T-helper 1 cell treated with Interleukin-12 subunit alpha and Interleukin-12 subunit beta and Interleukin-4 antibody, amounts not matched to agents 30 ng/mL and 1 ng/mL, for 36 hours (primary cell): Measurements from ENCODE around the gene HDAC4. TPM values are rescaled to one million over a fixed set of nuclear protein-coding genes. Genes with fewer than 3 reads are reported as not detected.

Source experiments
- intact Hi-C: fragments of 100-400 bp; cut with micrococcal nuclease; formaldehyde crosslinking; loops from one replicate; pipeline ENCODE4 v1.15.1; 2024
- total RNA-seq: library from RNA; stranded (reverse); gene quantifications from 2 replicates; pipeline ENCODE4 v1.2.3, GENCODE V29; 2022

Gene HDAC4
- total RNA-seq, 1 donor from 2014 or later = 82.1 TPM

DNA sequence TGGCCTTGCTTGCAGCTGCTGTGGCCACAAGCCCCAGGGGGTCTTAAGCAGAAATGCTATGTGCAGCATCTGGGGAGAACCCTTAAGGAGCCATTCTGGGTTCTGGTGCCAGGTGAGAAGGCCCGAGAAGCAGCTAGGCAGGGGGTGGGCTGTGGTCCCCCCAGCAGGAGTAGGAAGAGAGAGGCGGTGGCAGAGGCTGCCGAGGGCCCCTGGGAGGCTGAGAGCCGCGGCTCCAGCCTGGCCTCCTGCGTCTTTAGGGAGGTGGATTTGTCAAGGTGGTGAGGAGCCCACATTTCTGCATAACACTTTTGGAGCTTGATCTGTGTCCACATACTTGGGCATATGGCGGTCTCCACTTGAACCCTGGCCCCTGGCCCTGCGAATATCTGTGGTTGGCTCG, 356.5 kb downstream of the HDAC4 start:
- intact Hi-C loops = no loop called here

DNA sequence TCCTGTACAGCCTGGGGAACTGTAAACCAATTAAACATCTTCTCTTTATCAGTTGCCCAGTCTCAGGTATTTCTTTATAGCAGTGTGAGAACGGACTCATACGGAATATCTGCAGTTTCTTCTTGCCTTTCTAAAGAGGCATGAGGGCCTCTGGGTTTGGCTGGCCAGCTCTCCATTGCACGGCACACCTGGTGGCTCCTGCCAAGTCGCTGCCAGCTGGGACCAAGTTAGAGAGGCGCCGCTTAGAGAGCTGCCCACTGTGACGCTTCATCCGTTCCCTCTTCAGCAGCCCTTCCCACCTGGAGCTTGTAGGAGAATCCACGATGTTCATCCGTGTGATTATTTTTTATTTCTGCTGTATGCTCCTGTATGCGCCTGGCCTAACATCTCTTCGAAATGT, 357.5 kb downstream of the HDAC4 start:
- intact Hi-C loops = no loop called here

DNA sequence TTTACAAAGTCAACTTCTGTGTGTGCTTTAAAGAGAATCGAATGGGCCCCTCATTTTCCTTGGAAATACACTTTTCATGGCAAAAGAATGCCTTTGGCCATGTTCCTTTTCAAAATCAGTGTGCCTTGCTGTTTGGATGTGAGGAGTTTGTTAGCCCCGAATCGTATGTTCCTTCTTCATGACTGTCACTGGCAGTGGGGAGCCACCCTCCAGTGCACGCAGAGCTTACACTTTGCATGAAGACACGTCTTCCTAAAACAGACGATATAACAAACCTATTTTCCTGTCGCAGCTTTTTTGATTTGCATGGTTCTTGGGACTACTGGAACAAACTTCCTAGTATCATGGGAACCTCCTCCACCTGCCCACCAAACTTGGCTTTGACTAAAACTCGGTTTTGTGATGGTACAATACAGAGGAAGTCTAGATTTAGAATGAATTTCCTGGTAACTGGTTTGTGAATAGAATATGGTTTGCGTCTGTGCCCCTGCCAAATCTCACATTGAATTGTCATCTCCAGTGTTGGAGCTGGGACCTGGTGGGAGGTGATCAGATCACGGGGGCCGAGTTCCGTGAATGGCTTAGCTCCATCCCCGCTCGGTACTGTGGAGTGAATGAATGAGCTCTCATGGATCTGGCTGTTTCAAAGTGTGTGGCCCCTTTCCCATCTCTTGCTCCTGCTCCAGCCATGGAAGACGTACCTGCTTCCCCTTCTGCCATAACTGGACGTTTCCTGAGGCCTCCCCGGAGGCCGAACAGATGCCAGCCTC, 358.1 kb downstream of the HDAC4 start:
- intact Hi-C loops = no loop called here

DNA sequence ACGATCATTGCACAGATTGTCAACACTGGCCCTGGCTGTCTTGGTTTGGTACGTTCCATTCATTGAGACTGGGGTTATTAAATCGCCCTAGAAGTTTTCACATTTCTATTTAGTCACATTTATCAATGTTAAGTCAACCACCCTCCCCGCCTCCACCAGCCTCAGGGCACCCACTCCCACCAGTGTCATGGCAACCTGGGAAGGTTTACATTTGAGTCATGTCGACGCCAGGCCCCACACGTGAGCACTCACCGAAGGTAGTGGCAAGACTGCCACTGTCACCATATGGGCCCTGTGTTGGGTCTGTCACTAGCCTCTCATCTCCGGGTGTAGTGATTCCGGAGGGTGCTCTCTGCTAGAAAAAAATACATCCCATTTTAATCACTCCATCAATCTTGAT, 358.8 kb downstream of the HDAC4 start:
- intact Hi-C loops = no loop called here

DNA sequence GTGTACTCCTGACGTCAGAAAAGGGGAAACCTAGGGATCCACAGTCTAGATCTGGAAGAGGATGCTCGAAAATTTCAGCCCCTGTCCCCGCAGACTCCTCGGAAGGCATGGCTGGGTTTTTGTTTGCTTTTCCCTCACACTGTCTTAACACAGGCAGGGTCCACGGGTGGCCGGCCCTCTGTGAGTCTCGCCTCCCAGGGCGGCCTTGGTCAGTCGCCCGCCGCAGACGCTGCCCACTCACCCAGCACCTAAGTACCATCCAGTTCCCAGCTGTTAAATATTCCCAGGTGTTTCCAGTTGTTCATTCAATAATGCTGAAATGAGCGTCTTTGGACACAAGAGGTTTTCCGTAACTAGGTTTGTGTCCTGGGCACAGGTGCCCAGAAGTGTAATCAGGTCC, 359.8 kb downstream of the HDAC4 start:
- intact Hi-C loops = no loop called here

DNA sequence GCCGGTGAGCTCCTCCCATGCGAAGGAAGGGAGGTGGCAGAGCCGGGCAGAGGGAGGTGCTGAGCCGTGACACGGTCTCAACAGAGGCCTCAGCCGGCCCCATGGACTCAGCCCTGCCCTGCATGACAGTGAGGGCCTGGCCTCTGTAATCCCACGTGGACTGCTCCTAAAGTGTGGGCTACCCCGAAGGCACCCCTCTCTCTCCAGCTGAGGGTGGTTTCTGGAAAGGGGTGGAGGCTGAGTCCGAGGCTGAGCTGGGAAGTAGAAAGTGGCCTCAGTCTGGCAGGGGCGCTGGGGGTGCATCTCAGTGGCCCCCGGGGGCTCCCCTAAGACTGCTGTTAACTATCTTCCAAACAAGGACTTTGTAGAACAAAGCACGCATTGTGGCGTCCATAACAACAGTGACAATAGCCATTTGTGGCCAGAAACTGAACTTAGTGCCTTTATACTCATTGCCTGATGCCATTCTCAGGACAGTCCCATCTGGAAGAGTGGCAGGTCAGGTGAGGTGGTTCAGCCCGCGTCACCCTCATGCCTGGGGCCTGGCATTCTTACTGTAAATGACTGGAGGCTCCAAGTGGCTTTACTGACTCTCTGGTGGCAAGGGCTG, 360.6 kb downstream of the HDAC4 start:
- intact Hi-C loops = no loop called here

DNA sequence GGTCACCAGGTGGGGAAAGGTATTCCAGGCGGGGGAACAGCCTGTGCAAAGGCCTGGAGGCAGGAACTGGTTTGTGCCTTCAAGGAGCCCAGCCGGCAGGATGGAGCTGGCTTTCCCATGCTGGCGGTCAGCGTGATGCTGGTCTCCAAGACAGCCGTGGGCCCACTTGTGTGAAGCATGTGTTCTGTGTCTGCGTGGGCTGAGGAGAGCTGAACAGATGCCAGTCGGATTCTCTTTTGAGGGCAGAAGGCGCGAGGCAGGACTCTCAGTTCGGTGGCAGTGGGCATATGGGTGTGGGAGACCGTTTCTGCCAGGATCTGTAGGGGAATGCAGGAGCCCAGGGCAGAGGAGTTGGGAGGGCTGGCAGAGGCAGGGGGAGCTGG, 361.4 kb downstream of the HDAC4 start:
- intact Hi-C loops = loop anchor here (5.0 kb wide), 1 partner anchor 1103 kb away; the partner anchor contains the start of gene OTOS

DNA sequence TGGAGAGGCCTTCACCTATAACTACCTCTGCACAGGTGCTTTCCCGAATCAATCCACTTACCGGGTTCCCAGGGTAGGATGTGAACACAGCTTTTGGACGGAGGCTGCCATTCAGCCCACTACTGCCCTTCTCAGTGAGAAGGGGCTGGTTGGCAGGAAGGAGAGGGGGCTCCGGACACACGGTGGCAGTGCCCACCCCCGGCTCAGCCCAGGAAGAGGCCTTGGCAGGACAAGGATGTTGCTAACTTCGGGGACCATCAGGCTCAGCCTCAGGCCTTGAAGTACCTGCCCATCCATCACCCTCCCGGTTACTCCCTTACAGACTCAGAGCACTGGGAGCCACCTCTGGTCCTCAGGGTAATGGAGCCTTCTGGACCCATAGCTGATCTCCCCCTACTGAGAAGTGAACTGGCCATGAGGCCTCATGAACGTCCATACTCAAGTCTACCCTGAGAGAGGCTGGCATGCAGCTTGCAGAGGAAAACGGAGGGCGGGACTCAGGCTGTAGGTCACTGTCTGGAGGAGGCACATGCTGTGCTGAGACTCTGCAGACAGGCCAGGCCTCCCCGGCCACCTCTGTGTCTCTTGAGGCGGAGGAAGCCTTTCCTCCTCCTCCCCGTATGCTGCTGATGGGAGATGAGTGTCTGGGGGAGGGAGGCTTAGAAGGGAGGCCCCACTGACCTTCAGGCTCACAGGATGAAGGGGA, 361.9 kb downstream of the HDAC4 start:
- intact Hi-C loops = loop anchor here (5.0 kb wide), 1 partner anchor 1103 kb away; the partner anchor contains the start of gene OTOS

DNA sequence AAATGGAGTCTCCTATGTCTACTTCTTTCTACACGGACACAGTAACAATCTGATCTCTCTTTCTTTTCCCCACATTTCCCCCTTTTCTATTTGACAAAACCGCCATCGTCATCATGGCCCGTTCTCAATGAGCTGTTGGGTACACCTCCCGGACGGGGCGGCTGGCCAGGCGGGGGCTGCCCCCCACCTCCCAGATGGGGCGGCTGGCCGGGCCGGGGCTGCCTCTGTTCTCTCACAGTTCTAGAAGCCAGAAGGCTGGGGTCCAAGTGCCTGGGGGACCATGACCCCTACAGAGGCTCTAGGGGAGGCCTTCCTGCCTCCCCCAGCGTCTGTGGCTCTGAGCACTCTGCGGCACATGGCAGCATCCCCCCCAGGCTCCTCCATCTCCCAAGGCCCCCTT, 362.5 kb downstream of the HDAC4 start:
- intact Hi-C loops = loop anchor here (5.0 kb wide), 1 partner anchor 1104 kb away; the partner anchor contains the start of gene OTOS

DNA sequence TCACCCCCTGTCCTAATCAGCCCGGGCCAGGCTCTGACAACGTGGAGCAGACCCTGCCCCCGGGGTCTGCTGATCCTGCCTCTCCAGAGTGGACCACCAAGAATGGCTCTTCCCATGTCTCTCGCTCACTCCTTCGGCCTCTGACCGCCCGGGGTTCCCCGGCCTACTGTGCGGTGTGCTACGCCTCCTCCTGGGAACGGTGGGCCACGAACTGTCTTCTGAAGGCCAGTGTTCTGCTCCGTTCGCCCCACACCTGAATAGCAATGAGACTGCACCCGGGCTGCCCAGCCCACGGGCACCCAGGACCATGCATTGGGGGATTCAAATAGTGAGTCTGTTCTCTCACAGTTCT, 363.3 kb downstream of the HDAC4 start:
- intact Hi-C loops = loop anchor here (5.0 kb wide), 1 partner anchor 1105 kb away; the partner anchor contains the start of gene OTOS

DNA sequence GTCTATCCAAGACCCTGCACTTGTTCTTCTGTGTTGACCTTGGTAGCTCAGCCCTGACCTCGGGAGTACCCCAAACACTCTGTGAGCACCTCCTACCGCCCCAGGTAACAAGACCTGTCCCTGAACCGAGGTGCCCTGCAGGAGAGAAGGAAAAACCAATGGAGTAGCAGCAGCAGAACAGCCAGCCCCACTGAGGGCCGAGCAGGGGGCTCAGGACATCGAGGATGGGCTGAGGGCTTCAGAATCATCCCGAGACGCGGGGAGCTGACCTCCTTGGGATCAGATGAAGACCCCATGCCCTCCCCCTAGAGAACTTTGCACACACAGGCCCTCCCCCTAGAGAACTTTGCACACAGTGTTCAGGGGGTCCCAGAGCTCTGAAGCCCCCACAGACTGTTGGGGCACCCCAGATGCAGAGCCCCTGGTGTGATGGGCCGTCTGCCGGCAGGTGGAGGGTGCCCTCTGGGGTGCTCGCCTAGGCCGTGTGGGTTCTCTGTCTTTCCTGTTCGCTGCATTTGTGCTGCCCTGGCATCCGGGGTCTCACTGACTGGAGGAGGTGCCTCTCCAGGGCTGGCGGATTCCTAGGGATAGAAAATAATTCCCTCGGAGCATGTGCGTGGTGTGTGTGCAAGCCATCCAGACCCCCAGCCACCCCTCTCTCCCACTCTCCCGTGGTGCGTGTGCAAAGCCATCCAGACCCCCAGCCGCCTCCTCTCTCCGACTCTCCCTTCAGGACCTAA, 363.8 kb downstream of the HDAC4 start:
- intact Hi-C loops = loop anchor here (1.0 to 5.0 kb wide), 2 partner anchors 364 to 1105 kb away; partner anchors contain the start of genes HDAC4 and OTOS

DNA sequence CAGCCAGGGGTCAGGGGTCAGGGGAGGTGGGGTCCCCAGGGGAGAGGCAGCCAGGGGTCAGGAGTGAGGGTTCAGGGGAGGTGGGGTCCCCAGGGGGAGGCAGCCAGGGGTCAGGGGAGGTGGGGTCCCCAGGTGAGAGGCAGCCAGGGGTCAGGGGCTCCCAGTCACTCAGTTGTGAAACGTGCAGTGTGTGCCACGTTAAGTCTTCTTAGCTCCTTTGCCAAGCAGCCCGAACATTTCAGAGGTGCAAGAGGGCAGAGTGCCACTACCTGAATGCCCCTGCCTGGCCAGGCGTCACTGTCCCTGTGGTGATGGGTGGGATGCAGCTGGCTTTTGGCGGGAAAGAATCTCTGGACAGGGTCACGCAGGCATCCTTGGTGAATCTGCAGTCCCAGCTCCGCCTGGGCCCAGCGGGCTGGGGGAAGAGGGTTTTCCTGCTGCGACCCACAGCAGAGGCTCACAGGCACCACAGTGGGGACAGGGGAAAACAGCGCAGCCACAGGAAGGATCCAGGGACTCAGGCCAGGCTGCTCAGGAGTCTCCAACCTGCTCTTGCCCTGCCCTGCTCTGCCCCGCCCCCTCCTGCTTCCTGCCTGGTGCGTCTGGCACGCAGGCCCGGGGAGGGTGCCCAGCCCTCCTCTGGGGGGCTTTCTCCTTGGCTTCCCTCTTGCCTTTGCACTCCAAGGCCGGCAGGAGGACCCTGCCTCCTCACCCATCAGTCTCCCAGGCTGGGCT, 364.7 kb downstream of the HDAC4 start:
- intact Hi-C loops = loop anchor here (1.0 to 5.0 kb wide), 6 partner anchors 231 to 1106 kb away; partner anchors contain the start of genes HDAC4 and OTOS

DNA sequence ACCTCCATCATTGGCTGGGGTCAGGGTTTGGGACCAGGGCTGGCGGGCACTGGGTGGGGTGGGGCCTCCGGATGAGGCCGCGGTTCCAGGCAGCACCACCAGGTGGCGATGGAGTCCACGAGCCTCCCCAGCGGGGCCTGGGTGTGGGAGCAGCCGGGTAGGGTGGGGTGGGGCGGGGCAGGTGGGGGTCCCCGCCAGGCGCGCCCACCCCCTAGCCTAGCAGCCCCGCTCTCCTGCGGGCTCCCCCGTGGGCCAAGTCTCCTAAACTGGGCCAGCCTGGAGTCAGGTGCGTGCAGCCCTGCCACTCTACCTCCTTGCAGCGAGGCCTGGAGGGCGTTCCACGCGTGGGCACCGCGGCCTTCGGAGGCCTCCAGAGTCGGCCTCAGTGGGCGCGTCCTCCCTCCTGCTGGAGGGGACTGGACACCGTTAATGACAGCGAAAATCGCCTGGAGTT, 365.4 kb downstream of the HDAC4 start:
- intact Hi-C loops = loop anchor here (1.0 to 5.0 kb wide), 5 partner anchors 231 to 1107 kb away; partner anchors contain the start of gene OTOS

DNA sequence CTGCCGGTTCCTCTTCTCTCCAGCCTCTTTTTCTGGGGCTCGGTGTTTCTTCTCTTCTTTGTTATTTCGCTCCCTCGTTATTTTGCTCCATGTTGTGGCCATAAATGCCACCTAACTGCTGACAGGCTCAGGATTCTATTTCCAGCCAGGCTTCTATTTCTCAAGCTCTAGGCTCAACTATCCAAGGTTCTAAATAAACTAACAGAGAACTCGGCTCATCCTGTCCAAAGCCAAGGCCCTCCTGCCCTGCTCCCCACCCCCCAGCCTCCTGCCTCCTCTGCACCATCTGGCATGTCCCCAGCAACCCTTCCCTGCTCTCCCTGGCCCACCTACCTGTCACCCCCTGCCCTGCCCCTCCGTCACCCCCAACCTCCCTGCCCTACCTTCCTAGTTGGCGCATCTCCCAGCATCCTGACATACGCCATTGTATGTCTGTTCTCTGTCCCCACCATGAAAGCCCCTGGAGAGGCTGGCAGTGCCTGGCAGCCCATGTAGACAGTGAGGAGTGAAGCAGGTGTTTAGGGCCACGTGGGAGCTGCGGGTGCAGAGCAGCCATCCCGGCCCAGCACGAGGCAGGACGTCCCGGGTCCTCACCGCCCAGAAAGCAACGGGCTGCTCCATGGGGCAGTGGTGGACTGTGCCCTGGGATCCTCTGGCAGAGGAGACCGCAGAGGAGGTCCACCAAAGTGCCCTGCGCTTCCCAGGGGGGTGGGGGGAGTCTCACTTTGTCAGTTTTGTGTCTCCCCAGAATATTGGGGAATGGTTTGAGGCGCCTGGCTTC, 366.1 kb downstream of the HDAC4 start:
- intact Hi-C loops = loop anchor here (1.0 to 5.0 kb wide), 5 partner anchors 232 to 1108 kb away; partner anchors contain the start of gene OTOS

DNA sequence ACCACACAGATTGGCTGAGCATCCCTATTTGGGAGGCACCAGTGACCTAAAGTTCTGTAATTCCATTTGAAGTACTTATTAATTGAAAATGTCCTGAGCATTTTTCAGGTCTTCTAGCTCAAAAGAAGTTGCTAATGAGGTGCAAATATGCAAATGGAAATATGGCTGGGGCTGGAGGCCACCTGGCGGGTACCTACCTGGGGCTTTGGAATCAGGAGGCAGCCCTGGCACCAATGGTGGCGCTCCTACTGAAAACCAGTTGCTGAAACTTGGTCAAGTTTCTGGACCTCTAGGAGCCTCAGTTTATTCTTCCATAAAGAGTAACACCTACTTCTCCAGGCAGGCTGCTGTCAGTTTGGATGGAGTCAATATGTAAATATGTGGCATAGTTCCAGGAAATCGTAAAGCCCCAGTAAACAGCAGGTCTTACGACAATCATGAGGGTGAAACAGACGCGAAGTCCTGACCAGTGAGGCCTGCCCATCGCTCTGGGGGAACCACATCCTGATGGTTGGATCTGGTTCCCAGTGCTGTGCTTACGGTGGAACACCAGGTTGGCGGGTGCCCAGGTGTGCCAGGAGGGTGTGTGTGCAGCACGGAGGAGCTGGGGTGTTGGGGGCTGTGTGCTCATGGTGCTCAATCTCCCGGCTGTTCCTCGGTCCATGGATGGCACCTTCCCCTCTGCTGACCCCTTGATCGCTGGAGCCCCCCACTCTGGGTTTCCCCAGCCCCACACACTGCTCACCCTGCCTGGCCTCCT, 366.8 kb downstream of the HDAC4 start:
- intact Hi-C loops = loop anchor here (2.0 kb wide), 2 partner anchors 233 to 363 kb away; no protein-coding TSS in a partner anchor

DNA sequence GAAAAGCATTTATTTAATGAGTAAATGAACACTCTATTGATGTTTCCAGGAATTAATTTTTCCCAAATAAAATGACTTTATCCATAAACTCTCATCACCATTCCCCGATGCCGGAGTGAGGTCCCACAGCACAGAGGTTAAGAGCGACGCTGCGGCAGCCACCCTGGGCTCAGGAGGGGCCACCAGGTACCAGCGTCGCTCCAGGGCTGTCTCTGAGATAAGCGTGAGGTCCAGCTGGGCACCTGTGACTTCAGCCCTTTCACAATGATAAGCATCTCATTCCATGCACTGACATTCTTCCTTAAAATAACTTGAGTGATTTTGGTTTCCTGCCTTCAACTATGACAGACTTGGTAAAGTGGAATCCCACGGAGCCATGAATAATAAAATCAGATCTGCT, 370.9 kb downstream of the HDAC4 start:
- intact Hi-C loops = no loop called here

DNA sequence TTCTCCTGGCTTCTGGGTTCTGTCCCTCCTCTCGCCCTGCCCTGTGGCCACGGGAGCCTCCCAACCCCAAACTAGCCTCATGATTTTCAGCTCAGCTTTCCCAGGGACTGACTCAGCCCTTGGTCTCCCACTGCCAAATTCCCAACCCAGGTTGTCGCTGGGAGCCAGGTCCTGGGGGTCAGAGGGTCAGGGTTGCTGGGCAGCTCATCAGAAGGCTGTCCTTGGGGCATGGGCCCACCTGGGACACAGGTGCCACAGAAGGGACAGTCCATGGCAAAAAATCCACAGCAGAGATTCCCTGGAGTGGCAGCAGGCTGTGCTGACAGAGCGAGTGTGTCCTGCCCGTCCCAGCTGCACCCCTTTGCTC, 372.6 kb downstream of the HDAC4 start:
- intact Hi-C loops = no loop called here

DNA sequence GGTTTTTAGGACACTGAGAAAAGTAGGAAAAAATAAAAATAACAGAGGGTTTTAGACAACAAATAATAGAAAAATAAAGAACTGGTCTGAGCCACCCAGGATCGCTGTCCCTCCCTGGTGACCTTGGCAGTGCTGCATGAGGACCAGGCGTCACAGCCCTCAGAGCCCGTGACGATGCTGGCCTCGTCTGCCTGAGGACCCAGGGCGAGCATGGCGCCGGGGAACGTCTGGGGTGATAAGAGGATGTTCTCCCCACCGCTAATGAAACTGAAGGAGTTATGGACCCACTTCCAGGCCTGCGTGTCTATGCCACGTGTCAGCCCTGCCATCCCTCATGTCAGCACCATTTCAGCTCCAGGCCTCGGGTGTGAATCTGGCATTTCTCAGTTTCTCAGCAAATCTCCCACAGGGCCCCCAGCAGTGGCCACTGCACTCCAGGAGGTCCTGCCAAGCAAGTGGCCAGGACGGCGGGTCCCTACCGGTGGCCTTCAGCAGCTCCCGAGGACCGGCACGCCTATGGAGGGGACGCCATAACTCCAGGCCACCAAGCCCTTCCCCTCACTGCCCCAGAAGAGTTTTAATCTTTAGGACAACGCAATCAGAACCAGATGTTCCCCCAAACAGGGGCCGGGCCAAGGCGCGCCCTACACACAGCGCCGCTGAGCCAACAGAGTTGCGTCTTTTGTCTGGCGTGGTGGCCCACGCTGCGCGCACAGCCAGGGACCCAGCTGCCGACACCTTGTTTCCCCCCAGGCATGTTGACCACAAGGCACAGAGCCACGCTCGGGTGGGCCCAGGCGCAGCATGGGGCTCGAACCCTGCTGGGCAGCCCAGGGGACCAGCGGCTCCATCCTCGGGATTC, 373.2 kb downstream of the HDAC4 start:
- intact Hi-C loops = no loop called here
